GM19193 (cell line): ENCODE data around the gene GRAP.
"Not testable (repeated sequence)": the region's sequence is repeated elsewhere in the genome, so short reads cannot be mapped to it uniquely, and the experiment has no call there.

Experiments
- POLR2A ChIP-seq: IDR thresholded peaks from 4 replicates; pipeline ENCODE4 v1.6.1; 2011; ENCODE audit not compliant: insufficient read depth, insufficient read length; ENCODE audit errors: extremely low read depth

GRAP gene

DNA sequence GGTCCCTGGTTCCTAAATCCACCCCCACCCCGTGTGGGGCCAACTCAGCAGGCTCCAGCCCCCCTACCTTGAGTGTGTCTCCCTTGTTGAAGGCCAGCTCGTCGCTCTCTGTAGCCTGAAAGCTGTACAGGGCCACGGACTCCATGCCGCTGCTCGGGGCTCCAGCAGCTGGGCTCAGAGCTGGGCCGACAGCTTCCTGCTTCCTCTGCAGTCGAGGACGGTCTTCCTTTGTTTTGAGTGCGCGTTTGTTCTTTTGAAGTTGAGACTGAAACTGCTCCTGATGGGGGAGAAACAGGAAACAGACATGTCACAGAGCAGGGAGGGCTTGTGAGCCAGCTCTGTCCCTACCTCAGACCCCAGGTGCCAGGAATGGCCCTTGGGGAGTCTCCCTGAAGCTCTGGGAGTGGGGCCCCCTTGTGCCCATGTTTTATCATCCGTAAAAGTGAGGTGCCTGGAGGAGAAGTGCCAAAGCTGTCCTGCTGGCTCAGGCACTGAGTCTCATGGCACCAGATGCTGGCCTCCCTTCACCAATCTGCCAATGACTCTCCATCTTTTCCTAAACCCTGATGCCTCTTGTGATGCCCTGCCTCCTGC is at the start of gene GRAP:
TSS of gene GRAP (minus strand) at position 176 of the 594 bp plus-strand sequence. CDS start at position 145, 31 bp downstream.
- not testable (repeated sequence) for TF ChIP-seq POLR2A

DNA sequence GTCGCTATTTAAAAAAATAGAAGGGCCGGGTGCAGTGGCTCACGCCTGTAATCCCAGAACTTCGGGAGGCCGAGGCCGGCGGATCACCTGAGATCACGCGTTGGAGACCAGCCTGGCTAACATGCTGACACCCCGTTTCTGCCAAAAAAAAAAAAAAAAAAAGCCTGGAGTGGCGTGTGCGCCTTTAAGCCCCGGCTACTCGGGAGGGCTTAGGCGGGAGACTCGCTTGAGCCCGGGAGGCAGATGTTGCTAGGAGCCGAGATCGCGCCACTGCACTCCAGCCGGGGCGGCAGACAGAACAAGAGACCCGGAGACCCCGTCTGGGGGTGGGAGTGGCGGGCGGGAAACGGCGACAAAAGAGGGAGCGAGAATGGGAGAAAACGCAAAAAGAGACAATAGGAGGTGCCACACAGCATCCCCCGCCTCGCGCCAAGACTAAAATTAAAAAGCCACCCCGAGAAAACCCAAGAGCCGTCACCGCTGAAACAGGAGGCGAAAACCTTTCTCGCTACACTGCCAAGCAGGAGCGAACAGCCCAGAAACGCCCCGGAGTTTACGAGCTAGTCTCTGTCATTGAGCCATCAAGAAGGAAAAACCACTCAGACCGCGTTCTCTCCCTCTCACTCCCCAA is 16.7 kb upstream of the GRAP start:
- TF ChIP-seq POLR2A, result peak; percentile 44

DNA sequence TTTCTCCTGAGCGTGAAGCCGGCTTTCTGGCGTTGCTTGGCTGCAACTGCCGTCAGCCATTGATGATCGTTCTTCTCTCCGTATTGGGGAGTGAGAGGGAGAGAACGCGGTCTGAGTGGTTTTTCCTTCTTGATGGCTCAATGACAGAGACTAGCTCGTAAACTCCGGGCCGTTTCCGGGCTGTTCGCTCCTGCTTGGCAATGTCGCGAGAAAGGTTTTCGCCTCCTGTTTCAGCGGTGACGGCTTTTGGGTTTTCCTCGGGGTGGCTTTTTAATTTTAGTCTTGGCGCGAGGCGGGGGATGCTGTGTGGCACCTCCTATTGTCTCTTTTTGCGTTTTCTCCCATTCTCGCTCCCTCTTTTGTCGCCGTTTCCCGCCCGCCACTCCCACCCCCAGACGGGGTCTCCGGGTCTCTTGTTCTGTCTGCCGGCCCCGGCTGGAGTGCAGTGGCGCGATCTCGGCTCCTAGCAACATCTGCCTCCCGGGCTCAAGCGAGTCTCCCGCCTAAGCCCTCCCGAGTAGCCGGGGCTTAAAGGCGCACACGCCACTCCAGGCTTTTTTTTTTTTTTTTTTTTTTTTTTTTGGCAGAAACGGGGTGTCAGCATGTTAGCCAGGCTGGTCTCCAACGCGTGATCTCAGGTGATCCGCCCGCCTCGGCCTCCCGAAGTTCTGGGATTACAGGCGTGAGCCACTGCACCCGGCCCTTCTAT is 15.4 kb upstream of the GRAP start:
- TF ChIP-seq POLR2A, result peak; percentile 25

DNA sequence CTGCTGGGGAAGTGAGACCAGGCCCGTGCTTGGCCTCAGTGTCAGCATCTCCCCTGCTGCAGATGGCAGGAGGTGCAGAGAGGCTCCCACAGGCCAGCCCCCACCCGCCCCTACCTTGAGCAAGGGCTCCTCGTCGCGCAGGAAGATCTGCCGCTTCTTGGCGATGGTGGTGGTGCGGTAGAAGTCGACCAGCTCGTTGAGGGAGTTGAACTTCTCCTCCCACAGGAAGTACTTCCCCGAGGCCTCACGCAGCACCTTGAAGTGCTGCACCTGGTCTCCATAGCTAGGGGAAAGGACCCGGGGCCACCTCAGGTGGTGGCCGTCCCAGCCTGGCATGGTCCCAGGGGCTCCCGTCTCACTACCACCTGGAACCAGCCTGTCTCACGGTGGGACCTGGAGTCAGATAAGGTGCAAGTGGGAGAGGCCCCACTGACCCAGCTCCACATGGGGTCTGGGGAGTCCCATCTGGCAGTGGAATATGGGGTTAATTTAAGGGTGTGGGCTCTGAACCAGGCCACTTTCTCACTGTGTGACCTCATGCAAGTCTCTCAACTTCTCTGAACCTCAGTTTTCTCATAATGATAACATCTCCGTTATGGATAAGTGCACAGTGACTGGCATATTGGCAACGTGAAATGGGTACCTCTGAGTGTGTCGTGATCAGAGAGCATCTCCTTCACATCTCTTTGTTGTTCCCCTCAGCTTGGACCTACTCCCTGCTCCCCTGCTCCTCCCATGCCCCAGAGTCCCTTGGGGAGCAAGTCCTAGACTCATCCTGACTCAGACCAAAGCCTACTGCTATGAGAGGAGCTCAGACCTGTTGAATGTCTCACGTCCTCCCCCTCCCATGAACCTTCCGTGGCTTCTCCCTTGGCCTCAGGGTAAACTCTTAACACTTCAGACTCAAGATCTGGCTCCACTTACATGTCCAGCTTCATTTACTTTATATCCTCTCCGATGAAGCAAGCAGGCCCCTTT is 22.4 kb downstream of the GRAP start:
- no peak for TF ChIP-seq POLR2A

DNA sequence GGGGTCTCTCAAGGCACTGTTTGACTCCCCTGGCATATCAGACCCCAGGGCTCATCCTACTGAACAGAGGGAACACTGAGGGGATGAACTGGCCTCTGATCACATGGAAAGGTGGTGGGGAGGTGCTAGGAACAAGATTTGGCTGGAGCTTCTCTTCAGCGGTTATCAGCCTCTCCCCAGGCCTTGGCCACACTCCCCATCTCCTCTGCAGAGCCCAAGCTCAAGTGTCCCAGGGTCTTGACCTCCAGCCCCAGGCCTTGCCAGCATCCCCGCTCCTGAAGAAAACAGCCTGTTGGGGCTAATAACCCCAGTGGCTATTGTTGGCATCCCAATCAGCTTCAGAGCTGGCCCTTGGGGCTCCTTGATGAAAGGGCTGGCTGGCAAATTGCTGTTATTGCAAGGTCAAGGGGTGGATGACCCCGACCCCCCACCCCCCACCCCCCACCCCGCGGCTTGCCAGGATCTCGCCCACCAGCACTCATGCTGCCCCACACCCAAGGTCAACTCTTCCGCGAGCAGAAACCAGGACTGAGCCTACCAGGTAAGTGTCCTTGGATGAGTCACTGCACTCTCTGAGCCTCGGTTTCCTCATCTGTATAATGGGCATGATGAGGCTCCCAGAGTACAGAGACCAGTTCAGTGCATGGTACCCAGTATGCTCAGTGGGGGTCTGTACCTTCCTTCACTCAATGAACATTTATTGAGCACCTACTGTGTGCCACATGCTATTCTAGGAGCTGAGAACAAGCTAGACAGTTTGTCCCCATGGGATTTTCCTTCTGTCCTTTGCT is 23.4 kb downstream of the GRAP start:
- TF ChIP-seq POLR2A, result no peak

DNA sequence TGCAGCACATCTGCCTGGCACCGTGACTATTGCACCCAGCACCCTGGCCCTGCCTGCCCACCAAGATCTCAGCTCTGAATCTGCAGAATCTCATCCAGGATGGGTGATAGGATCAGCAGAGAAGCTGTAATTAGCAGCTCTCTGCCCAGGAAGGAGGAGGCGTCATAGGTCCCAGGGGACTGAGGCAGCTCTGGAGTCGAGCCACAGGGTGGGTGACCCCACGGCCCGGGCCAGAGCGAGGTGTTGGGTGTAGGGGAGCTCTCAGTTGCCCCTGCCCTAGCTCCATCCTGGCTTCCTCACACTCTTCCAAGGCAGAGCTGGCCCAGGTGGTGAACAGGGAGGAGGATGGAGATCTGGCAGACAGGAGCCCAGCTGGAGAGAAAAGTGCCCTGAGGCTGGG is 24.0 kb downstream of the GRAP start:
- no peak for TF ChIP-seq POLR2A

DNA sequence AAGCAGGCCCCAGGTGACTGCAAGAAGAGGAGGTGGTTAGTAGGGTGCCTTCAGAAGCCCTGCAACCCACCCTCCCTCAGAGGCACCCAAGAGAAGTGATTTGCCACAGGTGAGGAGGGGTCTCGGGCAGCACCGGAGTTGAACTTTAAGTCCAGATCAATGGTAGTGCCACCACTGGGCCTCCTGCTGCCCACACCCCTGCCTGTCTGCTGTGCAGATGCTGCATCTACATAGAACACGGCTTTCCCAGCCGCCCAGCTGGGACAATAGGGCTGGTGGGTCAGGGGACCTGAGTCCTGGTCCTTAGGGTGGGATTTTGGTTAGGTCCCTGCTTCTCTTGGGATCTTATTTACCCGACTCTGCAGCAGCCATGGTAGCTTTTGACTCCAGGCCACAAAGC is 24.6 kb downstream of the GRAP start:
- TF ChIP-seq POLR2A, result no peak

DNA sequence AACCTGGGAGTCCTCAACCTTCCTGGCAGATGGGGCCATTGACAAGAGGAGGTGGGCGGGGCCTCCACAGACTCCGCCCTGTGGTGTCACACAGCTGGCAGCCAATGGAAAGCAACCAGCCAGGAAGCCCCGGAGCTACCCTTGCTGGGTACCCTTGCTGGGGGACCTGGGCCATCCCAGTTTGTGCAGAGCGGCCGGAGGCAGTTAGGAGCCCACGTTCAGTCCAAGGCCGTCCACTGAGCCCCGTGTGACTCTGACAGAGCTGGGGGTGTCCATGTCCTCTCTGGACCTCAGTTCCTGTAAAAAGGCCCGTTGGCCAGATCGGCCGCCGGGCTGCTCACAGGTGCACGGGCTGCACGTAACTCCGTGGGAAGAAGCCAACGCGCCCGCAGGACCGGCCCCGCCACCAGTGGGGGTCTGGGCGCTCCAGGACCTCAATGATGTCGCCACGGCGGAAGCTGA is 25.1 kb downstream of the GRAP start:
- no peak for TF ChIP-seq POLR2A

DNA sequence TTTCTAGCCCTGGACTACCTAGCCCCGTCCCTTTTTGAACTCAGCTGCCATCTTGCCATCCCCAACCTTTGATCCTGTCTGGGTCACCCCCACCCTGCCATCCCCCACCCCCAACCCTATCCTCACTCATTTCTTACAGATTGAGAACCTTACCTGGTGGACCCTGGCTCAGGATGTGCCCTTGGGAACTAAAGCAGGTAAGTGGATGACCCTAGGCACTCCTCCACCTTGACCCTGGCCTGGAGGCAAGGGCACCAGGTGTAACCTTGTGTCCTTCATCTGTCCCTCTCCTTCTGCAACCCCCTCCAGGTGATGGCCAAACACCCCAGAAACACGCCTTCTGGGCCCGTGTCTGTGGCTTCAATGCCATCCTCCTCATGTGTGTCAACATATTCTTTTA is 26.7 kb downstream of the GRAP start:
- TF ChIP-seq POLR2A, result no peak

DNA sequence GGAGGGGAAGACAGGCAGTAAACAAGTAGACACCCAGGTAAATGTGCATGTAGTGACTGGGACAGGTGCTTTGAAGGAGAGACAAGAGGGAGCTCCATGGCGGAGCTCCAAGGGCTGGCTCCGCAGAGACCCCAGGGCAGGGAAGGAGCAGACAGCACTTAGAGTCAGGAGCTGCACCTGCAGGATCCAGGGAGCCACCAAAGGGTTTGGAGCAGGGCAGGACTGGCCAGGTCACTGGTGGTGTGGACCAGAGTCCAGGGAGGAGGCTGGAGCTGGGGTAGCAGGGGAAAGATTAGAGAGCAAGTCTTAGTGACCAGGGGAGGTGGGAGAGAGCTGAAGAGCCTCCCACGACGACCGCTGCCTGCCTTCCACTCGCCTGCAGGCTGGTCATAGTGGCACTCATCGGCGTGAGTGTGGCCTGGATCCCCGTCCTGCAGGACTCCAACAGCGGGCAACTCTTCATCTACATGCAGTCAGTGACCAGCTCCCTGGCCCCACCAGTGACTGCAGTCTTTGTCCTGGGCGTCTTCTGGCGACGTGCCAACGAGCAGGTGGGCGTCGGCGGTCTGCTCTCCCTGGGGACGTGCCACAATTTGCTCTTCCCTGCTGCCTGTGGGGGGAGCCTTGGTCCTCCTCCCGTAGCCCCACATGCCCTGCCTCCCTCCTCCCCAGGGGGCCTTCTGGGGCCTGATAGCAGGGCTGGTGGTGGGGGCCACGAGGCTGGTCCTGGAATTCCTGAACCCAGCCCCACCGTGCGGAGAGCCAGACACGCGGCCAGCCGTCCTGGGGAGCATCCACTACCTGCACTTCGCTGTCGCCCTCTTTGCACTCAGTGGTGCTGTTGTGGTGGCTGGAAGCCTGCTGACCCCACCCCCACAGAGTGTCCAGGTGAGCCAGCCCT is 27.5 kb downstream of the GRAP start:
- TF ChIP-seq POLR2A, result peak; percentile 49

DNA sequence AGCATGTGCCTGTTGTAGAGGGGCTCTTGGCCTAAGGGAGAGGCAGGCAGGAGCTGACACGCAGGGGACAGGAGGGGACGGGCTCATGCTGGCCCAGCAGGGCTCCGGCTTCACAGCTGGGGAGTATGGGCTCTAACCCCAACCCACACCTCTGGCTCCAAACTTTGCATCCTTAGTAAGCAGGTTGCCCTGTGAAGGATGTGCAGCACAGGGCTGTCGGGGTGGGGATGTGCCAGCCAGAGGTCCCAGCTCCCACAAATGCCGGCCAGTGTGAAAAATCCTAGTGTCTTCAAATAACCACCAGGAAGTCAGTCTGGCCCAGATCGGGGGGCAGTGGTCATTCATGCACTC is 28.2 kb downstream of the GRAP start:
- TF ChIP-seq POLR2A, result no peak

DNA sequence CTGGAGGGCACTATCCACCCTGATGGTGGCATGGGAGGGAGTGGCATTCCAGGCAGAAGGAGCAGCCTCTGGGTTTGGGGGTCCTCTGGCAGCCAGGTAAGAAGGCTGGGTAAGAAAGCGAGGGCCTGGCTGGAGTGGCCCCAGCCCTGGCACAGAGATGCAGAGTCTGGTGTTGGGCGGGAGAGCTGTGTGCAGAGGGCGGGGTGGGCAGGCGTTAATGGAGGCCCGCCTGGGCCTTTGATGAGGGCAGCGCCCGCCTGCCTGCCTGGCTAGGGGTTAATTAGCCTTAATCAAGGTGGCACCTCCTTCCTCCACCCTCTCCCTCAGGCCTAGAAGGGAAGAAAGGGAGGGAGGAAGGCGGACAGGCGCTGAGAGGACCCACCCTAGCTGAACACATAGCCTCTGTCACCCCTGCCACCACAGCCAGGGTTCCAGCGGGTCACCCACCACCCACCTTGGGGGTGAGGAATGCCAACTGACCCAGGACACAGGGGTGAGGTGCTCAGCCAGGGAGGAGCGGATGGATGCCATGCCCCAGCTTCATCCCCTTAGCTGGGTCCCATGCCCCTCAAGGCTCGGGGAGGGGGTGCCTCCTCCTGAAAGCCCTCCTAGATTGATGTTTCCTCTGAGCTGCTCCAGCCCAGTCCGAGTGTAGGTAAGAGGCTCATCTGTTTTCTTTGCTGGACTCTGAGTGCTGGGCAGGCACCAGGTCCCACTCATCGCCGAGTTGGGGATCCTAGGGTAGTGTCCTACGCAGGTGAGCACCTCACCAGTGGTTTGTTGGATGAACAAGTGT is 28.8 kb downstream of the GRAP start:
- peak; percentile 23 for TF ChIP-seq POLR2A
